Measurements from ENCODE around the gene THBS4.

The THBS4 gene

GRCh38 chr5:80116465-80116864, 81.3 kb downstream of the THBS4 start:
- DNase-seq (ENCODE audit: low read depth in 2 of 2) = no peak

- DNase-seq (ENCODE audit: low read depth in 2 of 2) = no peak
Measured at GRCh38 chr5:80117446-80117845, 82.3 kb downstream of the THBS4 start.

- no peak for DNase-seq (ENCODE audit: low read depth in 2 of 2)
Measured at GRCh38 chr5:80119372-80119771, 84.2 kb downstream of the THBS4 start.

- DNase-seq (ENCODE audit: low read depth in 2 of 2) = no peak
Measured at GRCh38 chr5:80122579-80122978, 87.4 kb downstream of the THBS4 start.

- DNase-seq (ENCODE audit: low read depth in 2 of 2) = no peak
Measured at GRCh38 chr5:80124121-80124918, 89.2 kb downstream of the THBS4 start.

GRCh38 chr5:80125022-80125961, 90.1 kb downstream of the THBS4 start:
- no peak for DNase-seq (ENCODE audit: low read depth in 2 of 2)

- DNase-seq (ENCODE audit: low read depth in 2 of 2) = no peak
Measured at GRCh38 chr5:80125962-80126480, 90.9 kb downstream of the THBS4 start.

- DNase-seq (ENCODE audit: low read depth in 2 of 2) = no peak
Measured at GRCh38 chr5:80127116-80127552, 92.0 kb downstream of the THBS4 start.

- no peak for DNase-seq (ENCODE audit: low read depth in 2 of 2)
Measured at GRCh38 chr5:80128141-80128540, 93.0 kb downstream of the THBS4 start.

- no peak for DNase-seq (ENCODE audit: low read depth in 2 of 2)
Measured at GRCh38 chr5:80129146-80129545, 94.0 kb downstream of the THBS4 start.
